Stimulated activated CD4-positive, alpha-beta T cell treated with anti-CD3 and anti-CD28 coated beads, Interleukin-15, amount 100 ng/mL, for 48 hours (primary cell): ENCODE measurements around the gene TMEM101.
"Not testable (repeated sequence)": the region's sequence is repeated elsewhere in the genome, so short reads cannot be mapped to it uniquely, and the experiment has no call there.

Source experiments
- DNase-seq, 2 donors: peaks; one replicate each; pipeline ENCODE4 v3.0.0-alpha.2; 2020; ENCODE audit warnings: low read depth in 2 of 2

The TMEM101 gene

GRCh38 chr17:44000141-44000860 is 14.5 kb downstream of the TMEM101 start:
- DNase-seq, result no peak

- no peak for DNase-seq
These were observed 15.7 kb downstream of the TMEM101 start for GRCh38 chr17:43999024-43999423.

GRCh38 chr17:43998552-43998951 is 16.2 kb downstream of the TMEM101 start:
- DNase-seq, result no peak

GRCh38 chr17:43997180-43997579 is 17.6 kb downstream of the TMEM101 start:
- DNase-seq, result not testable (repeated sequence)

GRCh38 chr17:43995150-43995471 is 19.7 kb downstream of the TMEM101 start:
- DNase-seq, result no peak

- DNase-seq, result peak; percentile 50 to 57
These were observed 20.3 kb downstream of the TMEM101 start for GRCh38 chr17:43994272-43995149.

- no peak for DNase-seq
These were observed 22.1 kb downstream of the TMEM101 start for GRCh38 chr17:43992641-43993040.

GRCh38 chr17:43988301-43988700 is 26.5 kb downstream of the TMEM101 start:
- DNase-seq, result no peak

GRCh38 chr17:43987131-43988021 is 27.4 kb downstream of the TMEM101 start:
- no peak for DNase-seq

GRCh38 chr17:43986225-43986981 is 28.4 kb downstream of the TMEM101 start:
- DNase-seq, result no peak

- no peak for DNase-seq
These were observed 30.2 kb downstream of the TMEM101 start for GRCh38 chr17:43984521-43984920.

GRCh38 chr17:43983515-43984411 is 31.0 kb downstream of the TMEM101 start:
- DNase-seq, result no peak

- no peak for DNase-seq
These were observed 31.6 kb downstream of the TMEM101 start for GRCh38 chr17:43983196-43983514.

- DNase-seq, result no peak
These were observed 32.6 kb downstream of the TMEM101 start for GRCh38 chr17:43982171-43982570.

- no peak for DNase-seq
These were observed 35.1 kb downstream of the TMEM101 start for GRCh38 chr17:43979671-43980070.

GRCh38 chr17:43979011-43979410 is 35.8 kb downstream of the TMEM101 start:
- no peak for DNase-seq

- DNase-seq, result no peak
These were observed 36.7 kb downstream of the TMEM101 start for GRCh38 chr17:43978078-43978477.

- no peak for DNase-seq
These were observed 37.6 kb downstream of the TMEM101 start for GRCh38 chr17:43976963-43977837.

GRCh38 chr17:43975898-43976297 is 38.9 kb downstream of the TMEM101 start:
- DNase-seq, result no peak
